Measurements from ENCODE around the gene ADGRG3.

The ADGRG3 gene

DNA sequence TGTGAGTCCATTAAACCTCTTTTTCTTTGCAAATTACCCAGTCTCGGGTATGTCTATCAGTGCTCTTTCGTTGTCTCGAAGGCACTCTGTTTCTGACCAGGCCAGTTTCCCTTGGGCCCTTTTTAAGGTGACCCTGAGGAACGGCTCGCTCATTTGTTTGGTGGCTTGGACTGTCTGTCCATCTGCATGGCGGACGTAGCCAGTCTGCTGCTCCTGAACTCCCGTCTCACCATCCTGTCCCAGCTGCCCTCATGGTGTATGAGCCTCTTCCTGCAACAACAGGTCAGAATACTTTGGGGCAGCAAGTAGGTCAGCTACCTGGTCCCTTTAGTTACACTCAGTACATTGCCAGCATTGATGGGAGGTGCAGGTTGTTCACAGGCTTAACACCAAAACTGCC, 45.5 kb downstream of the ADGRG3 start:
- Mint-ChIP-seq H3K36me3 (ENCODE audit: low read depth) (no peaks in the 10 kb centered on the region), H3K4me1 (no peaks in the 10 kb centered on the region), H3K27ac (no peak overlapping the region), H3K4me3 (no peak overlapping the region), H3K9me3 (no peaks in the 10 kb centered on the region), H3K27me3 (ENCODE audit: low read depth, poor library complexity) (peaks cover 33% of the 10 kb centered on the region)
- DNase-seq: no peak
- TF ChIP-seq, protein P1, sequence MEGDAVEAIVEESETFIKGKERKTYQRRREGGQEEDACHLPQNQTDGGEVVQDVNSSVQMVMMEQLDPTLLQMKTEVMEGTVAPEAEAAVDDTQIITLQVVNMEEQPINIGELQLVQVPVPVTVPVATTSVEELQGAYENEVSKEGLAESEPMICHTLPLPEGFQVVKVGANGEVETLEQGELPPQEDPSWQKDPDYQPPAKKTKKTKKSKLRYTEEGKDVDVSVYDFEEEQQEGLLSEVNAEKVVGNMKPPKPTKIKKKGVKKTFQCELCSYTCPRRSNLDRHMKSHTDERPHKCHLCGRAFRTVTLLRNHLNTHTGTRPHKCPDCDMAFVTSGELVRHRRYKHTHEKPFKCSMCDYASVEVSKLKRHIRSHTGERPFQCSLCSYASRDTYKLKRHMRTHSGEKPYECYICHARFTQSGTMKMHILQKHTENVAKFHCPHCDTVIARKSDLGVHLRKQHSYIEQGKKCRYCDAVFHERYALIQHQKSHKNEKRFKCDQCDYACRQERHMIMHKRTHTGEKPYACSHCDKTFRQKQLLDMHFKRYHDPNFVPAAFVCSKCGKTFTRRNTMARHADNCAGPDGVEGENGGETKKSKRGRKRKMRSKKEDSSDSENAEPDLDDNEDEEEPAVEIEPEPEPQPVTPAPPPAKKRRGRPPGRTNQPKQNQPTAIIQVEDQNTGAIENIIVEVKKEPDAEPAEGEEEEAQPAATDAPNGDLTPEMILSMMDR (IDR thresholded peaks at IDR 0.05): no peak

DNA sequence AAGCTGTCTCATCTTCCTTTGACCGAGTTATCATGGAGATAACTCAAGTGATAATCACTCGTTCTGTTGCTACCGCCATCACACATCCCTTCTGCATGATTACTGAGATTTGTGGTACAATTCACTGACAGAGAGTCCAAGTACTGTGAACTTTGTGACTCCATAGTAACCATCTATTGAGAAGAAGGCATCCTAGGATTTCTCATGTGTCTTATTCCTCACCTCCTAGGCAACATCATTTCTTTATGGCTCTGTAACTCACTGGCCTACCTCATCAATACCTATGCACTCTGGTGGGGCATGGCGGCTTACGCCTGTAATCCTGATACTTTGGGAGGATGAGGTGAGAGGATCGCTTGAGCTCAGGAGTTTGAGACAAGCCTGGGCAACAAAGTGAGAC, 45.9 kb downstream of the ADGRG3 start:
- DNase-seq: no peak
- H3K9me3 Mint-ChIP-seq: no peaks in the 10 kb centered on the region
- no peak overlapping the region for H3K27ac Mint-ChIP-seq
- no peaks in the 10 kb centered on the region for H3K36me3 Mint-ChIP-seq (ENCODE audit: low read depth)
- H3K4me1 Mint-ChIP-seq: no peaks in the 10 kb centered on the region
- peaks cover 32% of the 10 kb centered on the region for H3K27me3 Mint-ChIP-seq (ENCODE audit: low read depth, poor library complexity)
- TF ChIP-seq, protein P1 (IDR thresholded peaks at IDR 0.05): no peak
- no peak overlapping the region for H3K4me3 Mint-ChIP-seq

DNA sequence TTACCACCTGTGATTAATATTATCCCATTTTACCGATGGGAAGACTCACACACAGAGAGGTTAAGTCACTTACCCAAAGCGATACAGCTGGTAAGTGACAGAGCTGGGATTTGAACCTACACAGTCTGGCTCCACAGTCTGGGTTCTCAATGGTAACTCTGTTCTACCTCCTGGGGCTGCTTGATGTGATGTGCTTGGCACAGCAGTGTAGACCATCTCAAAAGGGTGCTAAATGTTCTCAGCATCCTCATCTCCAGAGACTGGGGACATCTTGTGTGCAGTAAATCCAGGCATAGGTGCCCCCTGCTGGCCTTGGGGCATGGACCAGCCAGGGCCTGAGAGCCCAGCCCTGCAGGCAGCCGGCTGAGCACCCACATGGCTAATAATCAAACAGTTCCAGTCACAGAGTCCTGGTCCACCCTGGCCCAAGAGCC, 52.1 kb downstream of the ADGRG3 start:
- Mint-ChIP-seq H3K4me1 (peaks cover 34% of the 10 kb centered on the region), H3K9me3 (no peaks in the 10 kb centered on the region), H3K27ac (no peak overlapping the region), H3K36me3 (ENCODE audit: low read depth) (no peaks in the 10 kb centered on the region), H3K27me3 (ENCODE audit: low read depth, poor library complexity) (peaks cover 12% of the 10 kb centered on the region), H3K4me3 (no peak overlapping the region)
- DNase-seq: peak; percentile 56
- TF ChIP-seq, protein P1 (IDR thresholded peaks at IDR 0.05): peak; percentile 46

DNA sequence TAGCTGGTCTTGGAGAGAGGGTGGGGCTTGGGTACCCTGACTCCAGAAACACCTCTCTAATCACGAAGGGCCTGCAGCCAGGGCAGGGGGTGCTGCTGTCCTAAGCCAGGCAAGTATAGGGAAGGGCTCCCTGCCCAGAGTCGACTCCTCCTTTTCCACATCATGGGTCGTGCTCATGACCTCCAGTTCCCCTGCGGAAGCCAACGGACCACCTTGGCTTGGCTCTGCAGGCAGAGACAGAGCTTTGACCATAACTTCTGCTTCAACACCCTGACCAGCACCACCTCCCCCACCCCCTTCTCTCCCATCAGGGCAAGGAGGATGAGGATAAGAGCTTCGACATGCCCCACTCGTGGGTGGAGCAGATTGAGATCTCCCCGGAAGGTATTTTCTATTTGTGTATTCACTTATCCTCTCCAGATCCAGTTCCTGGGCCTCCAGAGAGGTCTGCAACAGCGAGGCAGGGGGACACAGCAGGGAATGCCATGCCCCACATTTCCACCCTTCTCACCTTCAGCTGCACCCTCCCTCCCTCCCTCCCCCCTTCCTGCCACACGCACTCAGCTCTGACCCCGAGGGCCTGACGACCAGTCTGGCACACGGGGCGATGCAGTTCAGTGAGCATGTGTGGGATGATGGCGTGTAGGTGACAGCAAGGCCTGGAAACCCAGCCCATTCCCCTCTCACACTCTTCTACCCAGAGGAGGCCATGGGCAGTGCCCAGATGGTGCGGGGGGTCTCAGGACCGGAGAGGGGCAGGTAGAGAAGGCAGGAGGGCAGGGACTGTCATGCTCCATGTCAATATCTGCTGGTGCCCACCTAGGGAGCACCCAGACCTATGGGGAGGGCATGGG, 53.5 kb downstream of the ADGRG3 start:
- DNase-seq: no peak
- TF ChIP-seq, protein P1 (IDR thresholded peaks at IDR 0.05): no peak
- peak overlapping the region; percentile 34 for H3K4me3 Mint-ChIP-seq
- no peaks in the 10 kb centered on the region for H3K9me3 Mint-ChIP-seq
- H3K36me3 Mint-ChIP-seq (ENCODE audit: low read depth): no peaks in the 10 kb centered on the region
- H3K27ac Mint-ChIP-seq: peak overlapping the region; percentile 25
- peaks cover 14% of the 10 kb centered on the region for H3K27me3 Mint-ChIP-seq (ENCODE audit: low read depth, poor library complexity)
- peaks cover 34% of the 10 kb centered on the region for H3K4me1 Mint-ChIP-seq

DNA sequence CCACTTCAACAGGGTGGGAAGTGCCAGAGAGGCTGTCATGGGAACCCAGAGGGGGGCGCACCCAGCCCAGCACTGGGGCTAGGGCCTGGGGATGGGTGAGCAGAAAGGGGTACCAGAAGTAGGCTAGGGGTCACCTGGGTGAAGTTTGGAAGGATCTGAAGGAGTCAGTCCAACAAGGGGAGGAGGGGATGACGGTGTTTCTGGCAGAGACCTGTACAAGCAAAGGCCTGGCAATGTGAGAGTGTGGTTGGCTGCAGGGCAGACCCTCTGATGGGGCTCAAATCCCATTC, 54.0 kb downstream of the ADGRG3 start:
- Mint-ChIP-seq H3K4me1 (peaks cover 34% of the 10 kb centered on the region), H3K4me3 (no peak overlapping the region), H3K36me3 (ENCODE audit: low read depth) (no peaks in the 10 kb centered on the region), H3K27ac (no peak overlapping the region), H3K9me3 (no peaks in the 10 kb centered on the region), H3K27me3 (ENCODE audit: low read depth, poor library complexity) (peaks cover 13% of the 10 kb centered on the region)
- TF ChIP-seq, protein P1 (IDR thresholded peaks at IDR 0.05): no peak
- no peak for DNase-seq

DNA sequence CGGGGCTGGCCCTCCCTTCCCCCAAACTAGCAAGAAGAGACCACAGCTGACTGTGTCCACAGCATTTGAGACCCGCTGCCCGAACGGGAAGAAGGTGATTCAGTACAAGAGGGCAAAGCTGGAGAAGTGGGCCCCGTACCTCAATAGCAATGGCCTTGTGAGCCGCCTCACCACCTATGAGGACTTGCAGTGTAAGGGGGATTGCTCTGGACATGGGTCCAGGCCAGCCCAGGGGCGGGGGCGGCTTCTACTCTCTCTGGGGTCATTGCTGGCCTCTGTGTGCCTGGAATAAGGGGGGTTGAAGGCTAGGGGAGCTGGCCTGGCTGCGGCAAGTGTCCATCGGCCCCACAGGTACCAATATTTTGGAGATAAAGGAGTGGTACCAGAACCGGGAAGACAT, 54.5 kb downstream of the ADGRG3 start:
- peaks cover 13% of the 10 kb centered on the region for H3K27me3 Mint-ChIP-seq (ENCODE audit: low read depth, poor library complexity)
- TF ChIP-seq, protein P1 (IDR thresholded peaks at IDR 0.05): no peak
- peaks cover 36% of the 10 kb centered on the region for H3K4me1 Mint-ChIP-seq
- H3K4me3 Mint-ChIP-seq: no peak overlapping the region
- no peak for DNase-seq
- no peaks in the 10 kb centered on the region for H3K9me3 Mint-ChIP-seq
- H3K27ac Mint-ChIP-seq: no peak overlapping the region
- no peaks in the 10 kb centered on the region for H3K36me3 Mint-ChIP-seq (ENCODE audit: low read depth)
